NCI-H1417 treated with DMSO at 0.1 percent for 48 hours (cell line): ENCODE measurements around the gene PEX3.

ENCODE experiments used
- DNase-seq: peaks from one replicate; lab custom pipeline; 2025; lab: John Stamatoyannopoulos, UW

PEX3 gene

GRCh38 chr6:143539734-143540133 lies 89.1 kb downstream of the PEX3 start:
- no peak for DNase-seq

- DNase-seq, result no peak
Observed at GRCh38 chr6:143540192-143540591, 89.6 kb downstream of the PEX3 start.
